Measurements from ENCODE around the gene CEND1.

DNA sequence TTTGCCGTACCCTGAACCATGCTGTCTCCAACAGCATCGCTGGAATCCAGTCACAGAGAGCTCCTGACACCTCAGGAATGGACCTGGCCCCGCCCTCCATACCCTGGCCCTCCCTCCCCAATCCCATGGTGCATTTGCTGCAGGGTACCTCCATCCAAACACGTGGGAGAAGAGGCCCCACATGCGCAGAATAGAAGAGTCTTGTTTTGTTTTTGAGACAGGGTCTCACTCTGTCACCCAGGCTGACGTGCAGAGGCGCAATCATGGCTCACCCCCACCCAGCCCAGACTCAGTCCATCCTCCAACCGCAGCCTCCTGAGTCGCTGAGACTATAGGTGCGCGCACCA, 26.5 kb upstream of the CEND1 start:
- TF ChIP-seq POLR2AphosphoS5 (IDR thresholded peaks at IDR 0.05; ENCODE audit: low read depth, low read length) = no peak
- TF ChIP-seq POLR2A (IDR thresholded peaks at IDR 0.05; ENCODE audit: low read depth, low read length) = no peak
- no peak for TF ChIP-seq TAF1 (IDR thresholded peaks at IDR 0.05; ENCODE audit: borderline replicate concordance, low read depth, low read length)
